Measurements from ENCODE around the gene GPHA2. TPM values are rescaled to one million over a fixed set of nuclear protein-coding genes. Genes with fewer than 3 reads are reported as not detected.
"Not testable (repeated sequence)": the region's sequence is repeated elsewhere in the genome, so short reads cannot be mapped to it uniquely, and the experiment has no call there.

Gene GPHA2, protein sequence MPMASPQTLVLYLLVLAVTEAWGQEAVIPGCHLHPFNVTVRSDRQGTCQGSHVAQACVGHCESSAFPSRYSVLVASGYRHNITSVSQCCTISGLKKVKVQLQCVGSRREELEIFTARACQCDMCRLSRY
- polyA plus RNA-seq, result not detected in 2 replicates
- not detected in 2 replicates for polyA minus RNA-seq

DNA sequence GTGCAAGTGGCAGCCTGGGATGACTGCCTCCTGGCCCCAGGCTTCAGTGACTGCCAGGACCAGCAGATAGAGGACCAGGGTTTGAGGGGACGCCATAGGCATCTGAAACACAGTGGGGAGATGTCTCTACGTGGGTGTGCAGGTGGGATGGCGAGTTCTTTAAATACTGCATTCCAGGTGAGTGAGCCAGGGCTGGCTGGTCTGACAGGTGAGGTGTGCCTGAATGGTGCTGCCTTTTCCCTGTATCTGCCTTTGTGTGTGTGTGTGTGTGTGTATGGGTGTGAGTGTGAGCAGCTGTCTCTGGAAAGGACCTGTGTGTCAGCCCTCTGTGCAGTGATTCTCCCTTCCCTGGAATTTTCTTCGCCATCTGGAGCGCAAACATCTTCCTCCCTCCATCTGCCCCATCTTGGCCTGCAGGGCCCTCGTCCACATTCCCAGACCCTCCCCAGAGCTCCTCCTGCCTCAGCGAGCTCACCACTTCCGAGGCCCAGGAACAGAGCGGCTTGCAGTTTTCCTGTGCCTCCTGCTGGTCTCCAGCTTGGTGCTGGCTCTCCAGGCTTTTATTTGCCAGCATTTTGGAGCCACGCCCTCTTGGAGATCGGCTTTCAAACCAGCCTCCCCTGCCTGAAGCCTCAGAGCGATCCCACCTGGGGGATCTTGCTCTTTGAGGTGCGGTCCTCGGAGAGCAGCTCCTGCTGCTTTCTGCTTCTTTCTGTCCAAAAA, at the start of gene GPHA2:
TSS of gene GPHA2 (minus strand) at position 535 of the 723 bp plus-strand sequence. CDS start at position 102, 433 bp downstream.
- H3K27ac ChIP-seq (ENCODE audit: low read length), result no peak within 1 kb of the TSS

DNA sequence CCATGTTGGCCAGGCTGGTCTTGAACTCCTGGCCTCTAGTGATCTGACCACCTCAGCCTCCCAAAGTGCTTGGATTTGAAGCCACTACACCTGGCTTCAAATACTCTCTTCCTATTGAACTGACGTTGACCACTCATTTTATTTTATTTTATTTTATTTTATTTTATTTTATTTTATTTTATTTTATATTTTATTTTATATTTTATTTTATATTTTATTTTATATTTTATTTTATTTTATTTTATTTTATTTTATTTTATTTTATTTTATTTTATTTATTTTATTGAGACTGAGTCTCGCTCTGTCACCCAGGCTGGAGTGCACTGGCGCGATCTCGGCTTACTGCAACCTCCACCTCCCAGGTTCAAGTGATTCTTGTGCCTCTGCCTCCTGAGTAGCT, 47.6 kb upstream of the GPHA2 start:
- H3K9ac ChIP-seq (ENCODE audit: low read length); H3K4me3 ChIP-seq (ENCODE audit: low read length); H3K79me2 ChIP-seq (replicated peaks; ENCODE audit: insufficient read depth, low read length); H4K20me1 ChIP-seq (ENCODE audit: insufficient read depth); H3K4me2 ChIP-seq (ENCODE audit: low read length); H3K27ac ChIP-seq (ENCODE audit: low read length); H3K36me3 ChIP-seq (ENCODE audit: insufficient read depth, low read length); H3F3A ChIP-seq (ENCODE audit: insufficient read depth, low read length, poor library complexity, severe bottlenecking); H3K9me2 ChIP-seq (ENCODE audit: insufficient read depth, low read length); H3K9me3 ChIP-seq (ENCODE audit: low read length); H2AFZ ChIP-seq (ENCODE audit: low read depth, low read length); H3K27me3 ChIP-seq (ENCODE audit: insufficient read depth, low read depth, low read length): not testable (repeated sequence)

More for the DNA sequence above, at the start of gene GPHA2:
- H3F3A ChIP-seq (ENCODE audit: insufficient read depth, low read length, poor library complexity, severe bottlenecking), result no peaks in the 10 kb centered on the region
- no peaks in the 10 kb centered on the region for H3K79me2 ChIP-seq (replicated peaks; ENCODE audit: insufficient read depth, low read length)
- no peak within 1 kb of the TSS for H3K4me3 ChIP-seq (ENCODE audit: low read length)
- no peak within 1 kb of the TSS for H2AFZ ChIP-seq (ENCODE audit: low read depth, low read length)
- H3K9me3 ChIP-seq (ENCODE audit: low read length), result no peaks in the 10 kb centered on the region
- no peaks in the 10 kb centered on the region for H3K27me3 ChIP-seq (ENCODE audit: insufficient read depth, low read depth, low read length)
- TF ChIP-seq RAD21 (conservative IDR thresholded peaks at IDR 0.05) (no peak), SMC3 (conservative IDR thresholded peaks at IDR 0.05; ENCODE audit: poor library complexity) (no peak), MXI1 (conservative IDR thresholded peaks at IDR 0.05; ENCODE audit: poor library complexity, severe bottlenecking) (no peak), EZH2 (IDR thresholded peaks at IDR 0.05; ENCODE audit: borderline replicate concordance, insufficient read depth, low read length, poor library complexity, severe bottlenecking) (no peak), TAF1 (IDR thresholded peaks at IDR 0.05; ENCODE audit: low read depth) (no peak), EP300 (conservative IDR thresholded peaks at IDR 0.05; ENCODE audit: poor library complexity, severe bottlenecking) (no peak), POLR2AphosphoS5 (IDR thresholded peaks at IDR 0.05) (no peak)
- TF ChIP-seq, protein P1, sequence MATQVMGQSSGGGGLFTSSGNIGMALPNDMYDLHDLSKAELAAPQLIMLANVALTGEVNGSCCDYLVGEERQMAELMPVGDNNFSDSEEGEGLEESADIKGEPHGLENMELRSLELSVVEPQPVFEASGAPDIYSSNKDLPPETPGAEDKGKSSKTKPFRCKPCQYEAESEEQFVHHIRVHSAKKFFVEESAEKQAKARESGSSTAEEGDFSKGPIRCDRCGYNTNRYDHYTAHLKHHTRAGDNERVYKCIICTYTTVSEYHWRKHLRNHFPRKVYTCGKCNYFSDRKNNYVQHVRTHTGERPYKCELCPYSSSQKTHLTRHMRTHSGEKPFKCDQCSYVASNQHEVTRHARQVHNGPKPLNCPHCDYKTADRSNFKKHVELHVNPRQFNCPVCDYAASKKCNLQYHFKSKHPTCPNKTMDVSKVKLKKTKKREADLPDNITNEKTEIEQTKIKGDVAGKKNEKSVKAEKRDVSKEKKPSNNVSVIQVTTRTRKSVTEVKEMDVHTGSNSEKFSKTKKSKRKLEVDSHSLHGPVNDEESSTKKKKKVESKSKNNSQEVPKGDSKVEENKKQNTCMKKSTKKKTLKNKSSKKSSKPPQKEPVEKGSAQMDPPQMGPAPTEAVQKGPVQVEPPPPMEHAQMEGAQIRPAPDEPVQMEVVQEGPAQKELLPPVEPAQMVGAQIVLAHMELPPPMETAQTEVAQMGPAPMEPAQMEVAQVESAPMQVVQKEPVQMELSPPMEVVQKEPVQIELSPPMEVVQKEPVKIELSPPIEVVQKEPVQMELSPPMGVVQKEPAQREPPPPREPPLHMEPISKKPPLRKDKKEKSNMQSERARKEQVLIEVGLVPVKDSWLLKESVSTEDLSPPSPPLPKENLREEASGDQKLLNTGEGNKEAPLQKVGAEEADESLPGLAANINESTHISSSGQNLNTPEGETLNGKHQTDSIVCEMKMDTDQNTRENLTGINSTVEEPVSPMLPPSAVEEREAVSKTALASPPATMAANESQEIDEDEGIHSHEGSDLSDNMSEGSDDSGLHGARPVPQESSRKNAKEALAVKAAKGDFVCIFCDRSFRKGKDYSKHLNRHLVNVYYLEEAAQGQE (IDR thresholded peaks at IDR 0.05; ENCODE audit: borderline replicate concordance), result no peak
- TF ChIP-seq, protein P2, sequence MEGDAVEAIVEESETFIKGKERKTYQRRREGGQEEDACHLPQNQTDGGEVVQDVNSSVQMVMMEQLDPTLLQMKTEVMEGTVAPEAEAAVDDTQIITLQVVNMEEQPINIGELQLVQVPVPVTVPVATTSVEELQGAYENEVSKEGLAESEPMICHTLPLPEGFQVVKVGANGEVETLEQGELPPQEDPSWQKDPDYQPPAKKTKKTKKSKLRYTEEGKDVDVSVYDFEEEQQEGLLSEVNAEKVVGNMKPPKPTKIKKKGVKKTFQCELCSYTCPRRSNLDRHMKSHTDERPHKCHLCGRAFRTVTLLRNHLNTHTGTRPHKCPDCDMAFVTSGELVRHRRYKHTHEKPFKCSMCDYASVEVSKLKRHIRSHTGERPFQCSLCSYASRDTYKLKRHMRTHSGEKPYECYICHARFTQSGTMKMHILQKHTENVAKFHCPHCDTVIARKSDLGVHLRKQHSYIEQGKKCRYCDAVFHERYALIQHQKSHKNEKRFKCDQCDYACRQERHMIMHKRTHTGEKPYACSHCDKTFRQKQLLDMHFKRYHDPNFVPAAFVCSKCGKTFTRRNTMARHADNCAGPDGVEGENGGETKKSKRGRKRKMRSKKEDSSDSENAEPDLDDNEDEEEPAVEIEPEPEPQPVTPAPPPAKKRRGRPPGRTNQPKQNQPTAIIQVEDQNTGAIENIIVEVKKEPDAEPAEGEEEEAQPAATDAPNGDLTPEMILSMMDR (IDR thresholded peaks at IDR 0.05; ENCODE audit: poor library complexity, severe bottlenecking), result no peak
- no peaks in the 10 kb centered on the region for H3K9me2 ChIP-seq (ENCODE audit: insufficient read depth, low read length)
- no peak within 1 kb of the TSS for H3K4me2 ChIP-seq (ENCODE audit: low read length)
- H4K20me1 ChIP-seq (ENCODE audit: insufficient read depth), result no peaks in the 10 kb centered on the region
- H3K9ac ChIP-seq (ENCODE audit: low read length), result no peak within 1 kb of the TSS
- peaks cover under 1% of the 10 kb centered on the region for H3K36me3 ChIP-seq (ENCODE audit: insufficient read depth, low read length)
